NCI-H1092 treated with DMSO at 0.1 percent for 48 hours (cell line): Measurements from ENCODE around the gene PAFAH1B1.
"Not testable (repeated sequence)": the region's sequence is repeated elsewhere in the genome, so short reads cannot be mapped to it uniquely, and the experiment has no call there.

Experiments used
- DNase-seq: peaks from one replicate; lab custom pipeline; 2025; lab: John Stamatoyannopoulos, UW

Gene PAFAH1B1

GRCh38 chr17:2592971-2593820 lies at the start of gene PAFAH1B1:
Gene PAFAH1B1, plus strand, starts transcription at chr17:2593654. Its CDS starts 44,635 bp downstream, at chr17:2638289.
- DNase-seq = peak; percentile 78

DNA sequence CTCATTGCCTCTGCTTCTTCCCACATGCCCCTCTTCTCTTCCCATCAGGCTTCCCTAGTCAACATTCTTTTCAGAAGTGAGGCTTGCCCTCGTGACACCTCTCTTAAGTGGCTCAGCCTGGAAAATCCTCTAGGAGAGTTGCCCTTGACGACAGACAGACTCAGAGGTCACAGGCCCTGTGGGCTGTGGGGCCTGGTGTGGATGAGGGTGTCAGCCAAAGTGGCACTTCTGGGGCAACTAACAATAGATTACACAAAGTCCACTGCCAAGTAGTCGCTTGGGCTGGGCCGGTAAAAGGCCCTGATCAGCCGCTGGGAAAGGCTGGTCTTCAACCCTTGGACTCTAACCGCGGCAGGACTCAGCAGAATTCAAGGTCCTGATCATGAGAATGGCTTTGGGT lies 48.1 kb upstream of the PAFAH1B1 start:
- DNase-seq = no peak

- no peak for DNase-seq
Observed at GRCh38 chr17:2547176-2547575, 46.3 kb upstream of the PAFAH1B1 start.

DNA sequence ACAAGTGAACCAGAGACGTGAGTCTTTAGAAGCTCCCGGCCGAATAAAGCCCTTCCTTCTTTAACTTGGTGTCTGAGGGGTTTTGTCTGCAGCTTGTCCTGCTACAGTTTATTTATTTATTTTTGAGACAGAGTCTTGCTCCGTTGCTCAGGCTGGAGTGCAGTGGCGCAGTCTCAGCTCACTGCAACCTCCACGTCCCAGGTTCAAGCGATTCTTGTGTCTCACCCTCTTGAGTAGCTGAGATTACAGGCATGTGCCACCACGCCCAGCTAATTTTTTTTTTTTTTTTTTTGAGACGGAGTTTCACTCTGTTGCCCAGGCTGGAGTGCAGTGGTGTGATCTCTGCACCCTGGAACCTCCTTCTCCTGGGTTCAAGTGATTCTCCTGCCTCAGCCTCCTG lies 45.4 kb upstream of the PAFAH1B1 start:
- DNase-seq = not testable (repeated sequence)

GRCh38 chr17:2549392-2550211 lies 43.9 kb upstream of the PAFAH1B1 start:
- no peak for DNase-seq

- DNase-seq = no peak
Observed at GRCh38 chr17:2551493-2551892, 42.0 kb upstream of the PAFAH1B1 start.

GRCh38 chr17:2551928-2552327 lies 41.5 kb upstream of the PAFAH1B1 start:
- DNase-seq = no peak

GRCh38 chr17:2560658-2561057 lies 32.8 kb upstream of the PAFAH1B1 start:
- DNase-seq = no peak

DNA sequence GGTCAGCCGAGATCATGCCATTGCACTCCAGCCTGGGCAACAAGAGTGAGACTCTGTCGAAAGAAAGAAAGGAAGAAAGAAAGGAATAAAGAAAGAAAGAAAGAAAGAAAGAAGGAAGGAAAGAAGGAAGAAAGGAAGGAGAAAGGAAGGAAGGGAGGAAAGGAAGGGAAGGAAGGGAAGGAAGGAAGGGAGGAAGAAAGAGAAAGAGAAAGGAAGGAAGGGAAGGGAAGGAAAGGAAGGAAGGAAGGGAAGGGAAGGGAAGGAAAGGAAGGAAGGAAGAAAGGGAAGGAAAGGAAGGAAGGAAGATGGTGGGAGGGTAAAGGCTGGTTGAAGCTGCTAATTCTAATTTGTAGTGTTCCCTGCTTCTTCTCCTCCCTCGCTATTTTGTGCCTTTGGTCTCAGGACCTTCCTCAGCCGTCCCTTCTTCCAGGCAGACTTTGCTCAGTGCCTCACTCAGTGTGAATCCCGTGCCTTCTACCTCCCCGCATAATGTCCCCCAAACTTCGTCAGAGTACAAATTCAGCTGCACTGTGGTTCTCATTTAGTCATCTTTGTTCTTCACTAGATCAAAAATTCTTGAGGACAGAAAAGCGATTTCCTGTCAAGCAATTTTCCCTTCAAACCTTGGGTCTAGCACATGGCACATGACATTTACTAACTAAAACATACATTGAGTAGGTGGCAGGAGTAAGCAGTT lies 31.1 kb upstream of the PAFAH1B1 start:
- no peak for DNase-seq

- no peak for DNase-seq
Observed at GRCh38 chr17:2563061-2563460, 30.4 kb upstream of the PAFAH1B1 start.

GRCh38 chr17:2563543-2563942 lies 29.9 kb upstream of the PAFAH1B1 start:
- no peak for DNase-seq

- DNase-seq = no peak
Observed at GRCh38 chr17:2564877-2565276, 28.6 kb upstream of the PAFAH1B1 start.

- DNase-seq = no peak
Observed at GRCh38 chr17:2566056-2566455, 27.4 kb upstream of the PAFAH1B1 start.

- DNase-seq = no peak
Observed at GRCh38 chr17:2571523-2572303, 21.7 kb upstream of the PAFAH1B1 start.

- DNase-seq = not testable (repeated sequence)
Observed at GRCh38 chr17:2572304-2572609, 21.2 kb upstream of the PAFAH1B1 start.

DNA sequence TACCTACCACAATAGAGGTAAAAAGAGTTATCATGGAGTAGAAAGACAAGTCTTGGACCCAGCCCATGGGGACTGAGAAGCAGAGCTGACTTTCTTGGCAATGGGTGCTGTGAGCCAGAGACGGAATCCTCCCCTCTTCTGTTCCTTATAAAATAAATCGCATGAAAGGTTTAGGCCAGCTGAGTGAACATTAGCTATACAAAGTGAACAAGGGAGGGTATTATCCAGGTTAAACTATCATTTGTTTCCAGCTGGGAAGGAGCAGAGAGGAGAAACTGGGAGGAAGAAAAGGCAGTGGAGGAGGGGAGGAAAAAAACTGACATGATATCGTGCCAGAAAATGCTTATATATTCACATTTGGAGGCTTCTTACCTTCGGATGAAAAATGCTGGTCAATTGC lies 13.3 kb upstream of the PAFAH1B1 start:
- no peak for DNase-seq

- DNase-seq = no peak
Observed at GRCh38 chr17:2580661-2581060, 12.8 kb upstream of the PAFAH1B1 start.

- DNase-seq = no peak
Observed at GRCh38 chr17:2582493-2582892, 11.0 kb upstream of the PAFAH1B1 start.

- no peak for DNase-seq
Observed at GRCh38 chr17:2591040-2591640, 2.3 kb upstream of the PAFAH1B1 start.

DNA sequence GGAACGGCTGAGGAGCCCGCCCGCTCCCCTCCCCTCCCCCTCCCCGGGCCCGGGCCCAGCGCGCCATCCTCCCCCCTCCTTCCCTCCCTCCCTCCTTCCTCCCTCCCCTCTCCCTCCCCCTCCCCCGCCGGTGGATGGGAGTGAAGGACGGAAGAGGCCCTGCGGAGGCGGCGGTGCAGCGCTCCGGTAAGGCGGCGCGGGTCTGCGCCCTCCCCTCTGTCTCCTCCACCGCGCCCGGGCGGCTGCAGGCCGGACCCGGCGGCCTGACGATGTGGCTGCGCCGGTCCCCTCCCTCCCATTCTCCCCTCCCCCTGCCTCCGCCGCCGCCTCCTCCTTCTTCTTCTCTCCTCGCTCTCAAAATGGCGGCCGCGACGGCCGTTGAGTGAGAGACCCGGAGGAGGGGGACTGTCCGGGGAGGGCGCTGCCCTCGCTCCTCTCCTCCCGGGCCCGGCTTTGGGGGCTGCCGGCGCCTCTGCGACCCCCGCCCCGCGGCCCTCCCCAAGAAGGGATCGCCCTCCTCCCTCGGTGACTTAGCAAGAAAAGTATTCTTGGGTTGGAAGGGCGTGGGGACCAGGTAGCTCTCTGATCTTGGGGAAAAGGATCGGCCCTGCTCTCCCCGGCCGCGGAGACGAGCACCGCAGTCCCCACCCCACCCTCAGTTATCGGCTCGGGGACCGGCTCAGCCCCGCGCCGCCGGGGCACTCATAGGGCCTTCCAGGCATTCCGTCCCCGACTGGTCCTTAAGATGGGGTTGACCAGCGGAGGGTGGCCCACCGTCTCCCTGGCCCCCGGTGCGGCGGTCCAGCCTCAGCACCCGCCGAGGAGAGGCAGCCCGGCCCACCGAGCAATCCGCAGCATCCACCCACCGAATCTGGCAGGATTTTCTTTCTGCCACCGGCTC lies 617 bp downstream of the PAFAH1B1 start:
- DNase-seq = peak; percentile 61
